WTC11 (cell line): ENCODE results near the gene BCL11A.

ENCODE experiments used
- ELF4 ChIP-seq: sonication (generic); formaldehyde crosslinking; IDR thresholded peaks from 2 replicates; pipeline ENCODE4 v1.8.1; 2022; ENCODE audit warnings: low read depth, mild to moderate bottlenecking, moderate library complexity, missing genetic modification reagents
- JUN ChIP-seq: sonication (generic); formaldehyde crosslinking; IDR thresholded peaks from 2 replicates; pipeline ENCODE4 v1.8.0; 2023; ENCODE audit warnings: mild to moderate bottlenecking, missing genetic modification reagents
- TF ChIP-seq, protein P1 (sequence below): fragments of 200-600 bp; IDR thresholded peaks from 2 replicates; pipeline ENCODE4 v1.8.0; 2022; ENCODE audit warnings: antibody characterized with exemption
- TF ChIP-seq, protein P2 (sequence below): sonication (generic); formaldehyde crosslinking; IDR thresholded peaks from 2 replicates; pipeline ENCODE4 v1.8.1; 2022; ENCODE audit warnings: missing genetic modification reagents, borderline replicate concordance
- TF ChIP-seq, protein P3 (sequence below): sonication (generic); formaldehyde crosslinking; IDR thresholded peaks from 2 replicates; pipeline ENCODE4 v1.8.0; 2022; ENCODE audit warnings: mild to moderate bottlenecking, missing genetic modification reagents

GRCh38 chr2:60498127-60498815, 55.2 kb downstream of the BCL11A start:
- TF ChIP-seq, protein P1, sequence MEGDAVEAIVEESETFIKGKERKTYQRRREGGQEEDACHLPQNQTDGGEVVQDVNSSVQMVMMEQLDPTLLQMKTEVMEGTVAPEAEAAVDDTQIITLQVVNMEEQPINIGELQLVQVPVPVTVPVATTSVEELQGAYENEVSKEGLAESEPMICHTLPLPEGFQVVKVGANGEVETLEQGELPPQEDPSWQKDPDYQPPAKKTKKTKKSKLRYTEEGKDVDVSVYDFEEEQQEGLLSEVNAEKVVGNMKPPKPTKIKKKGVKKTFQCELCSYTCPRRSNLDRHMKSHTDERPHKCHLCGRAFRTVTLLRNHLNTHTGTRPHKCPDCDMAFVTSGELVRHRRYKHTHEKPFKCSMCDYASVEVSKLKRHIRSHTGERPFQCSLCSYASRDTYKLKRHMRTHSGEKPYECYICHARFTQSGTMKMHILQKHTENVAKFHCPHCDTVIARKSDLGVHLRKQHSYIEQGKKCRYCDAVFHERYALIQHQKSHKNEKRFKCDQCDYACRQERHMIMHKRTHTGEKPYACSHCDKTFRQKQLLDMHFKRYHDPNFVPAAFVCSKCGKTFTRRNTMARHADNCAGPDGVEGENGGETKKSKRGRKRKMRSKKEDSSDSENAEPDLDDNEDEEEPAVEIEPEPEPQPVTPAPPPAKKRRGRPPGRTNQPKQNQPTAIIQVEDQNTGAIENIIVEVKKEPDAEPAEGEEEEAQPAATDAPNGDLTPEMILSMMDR, result no peak
- no peak for TF ChIP-seq JUN (CRISPR knock-in tag)
- TF ChIP-seq, protein P2, sequence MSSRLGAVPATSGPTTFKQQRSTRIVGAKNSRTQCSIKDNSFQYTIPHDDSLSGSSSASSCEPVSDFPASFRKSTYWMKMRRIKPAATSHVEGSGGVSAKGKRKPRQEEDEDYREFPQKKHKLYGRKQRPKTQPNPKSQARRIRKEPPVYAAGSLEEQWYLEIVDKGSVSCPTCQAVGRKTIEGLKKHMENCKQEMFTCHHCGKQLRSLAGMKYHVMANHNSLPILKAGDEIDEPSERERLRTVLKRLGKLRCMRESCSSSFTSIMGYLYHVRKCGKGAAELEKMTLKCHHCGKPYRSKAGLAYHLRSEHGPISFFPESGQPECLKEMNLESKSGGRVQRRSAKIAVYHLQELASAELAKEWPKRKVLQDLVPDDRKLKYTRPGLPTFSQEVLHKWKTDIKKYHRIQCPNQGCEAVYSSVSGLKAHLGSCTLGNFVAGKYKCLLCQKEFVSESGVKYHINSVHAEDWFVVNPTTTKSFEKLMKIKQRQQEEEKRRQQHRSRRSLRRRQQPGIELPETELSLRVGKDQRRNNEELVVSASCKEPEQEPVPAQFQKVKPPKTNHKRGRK (CRISPR knock-in tag), result no peak
- TF ChIP-seq ELF4, result no peak
- TF ChIP-seq, protein P3, sequence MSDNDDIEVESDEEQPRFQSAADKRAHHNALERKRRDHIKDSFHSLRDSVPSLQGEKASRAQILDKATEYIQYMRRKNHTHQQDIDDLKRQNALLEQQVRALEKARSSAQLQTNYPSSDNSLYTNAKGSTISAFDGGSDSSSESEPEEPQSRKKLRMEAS (CRISPR knock-in tag), result no peak
